Mammary epithelial cell (primary cell): Measurements from ENCODE around the gene VIPR1.

Source experiments
- EZH2 ChIP-seq: IDR thresholded peaks from 2 replicates; pipeline ENCODE4 v1.6.1; 2012; ENCODE audit warnings: low read length, inconsistent platforms, borderline replicate concordance
- TF ChIP-seq, protein P1 (sequence below), 2 donors: IDR thresholded peaks in 1 of 2; conservative IDR thresholded peaks in 1 of 2; 2 replicates each; pipeline ENCODE4 v1.5.1; 2011 to 2012; ENCODE audit warnings: inconsistent platforms in 2 of 2, low read length in 2 of 2, mild to moderate bottlenecking in 2 of 2, control low read depth in 1 of 2, low read depth in 1 of 2; ENCODE audit not compliant: insufficient read depth in 1 of 2; ENCODE audit errors: extremely low read depth in 1 of 2

GRCh38 chr3:42524751-42525150 lies 22.3 kb downstream of the VIPR1 start:
- TF ChIP-seq, protein P1, sequence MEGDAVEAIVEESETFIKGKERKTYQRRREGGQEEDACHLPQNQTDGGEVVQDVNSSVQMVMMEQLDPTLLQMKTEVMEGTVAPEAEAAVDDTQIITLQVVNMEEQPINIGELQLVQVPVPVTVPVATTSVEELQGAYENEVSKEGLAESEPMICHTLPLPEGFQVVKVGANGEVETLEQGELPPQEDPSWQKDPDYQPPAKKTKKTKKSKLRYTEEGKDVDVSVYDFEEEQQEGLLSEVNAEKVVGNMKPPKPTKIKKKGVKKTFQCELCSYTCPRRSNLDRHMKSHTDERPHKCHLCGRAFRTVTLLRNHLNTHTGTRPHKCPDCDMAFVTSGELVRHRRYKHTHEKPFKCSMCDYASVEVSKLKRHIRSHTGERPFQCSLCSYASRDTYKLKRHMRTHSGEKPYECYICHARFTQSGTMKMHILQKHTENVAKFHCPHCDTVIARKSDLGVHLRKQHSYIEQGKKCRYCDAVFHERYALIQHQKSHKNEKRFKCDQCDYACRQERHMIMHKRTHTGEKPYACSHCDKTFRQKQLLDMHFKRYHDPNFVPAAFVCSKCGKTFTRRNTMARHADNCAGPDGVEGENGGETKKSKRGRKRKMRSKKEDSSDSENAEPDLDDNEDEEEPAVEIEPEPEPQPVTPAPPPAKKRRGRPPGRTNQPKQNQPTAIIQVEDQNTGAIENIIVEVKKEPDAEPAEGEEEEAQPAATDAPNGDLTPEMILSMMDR (conservative IDR thresholded peaks at IDR 0.05 in 1 of 2, IDR thresholded peaks at IDR 0.05 in 1 of 2; ENCODE audit: extremely low read depth in 1 of 2, insufficient read depth in 1 of 2, low read depth in 1 of 2, low read length in 2 of 2), result no peak
- TF ChIP-seq EZH2, result no peak
